ENCODE data around the gene MMADHC.

MMADHC gene

DNA sequence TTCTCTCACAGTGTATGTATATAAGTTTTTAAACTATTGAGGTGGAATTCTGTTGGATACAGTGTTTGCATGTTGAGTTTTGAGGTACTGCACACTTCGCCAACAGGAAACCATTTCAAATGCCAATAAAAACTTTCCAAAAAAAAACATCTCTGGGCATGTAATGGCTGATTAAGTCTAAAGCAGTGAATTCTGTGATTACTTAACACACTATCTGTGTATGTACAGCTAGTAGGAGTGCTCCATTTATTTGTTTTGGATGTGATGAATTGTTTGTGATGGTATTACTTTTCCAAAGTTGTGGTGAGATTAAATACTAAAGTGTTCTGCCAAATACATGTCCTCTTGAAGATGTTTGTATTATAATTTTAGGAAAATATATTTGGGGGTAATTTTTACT, 31.1 kb downstream of the MMADHC start:
- no peak for DNase-seq (ENCODE audit: low read depth)

- DNase-seq (ENCODE audit: low read depth): no peak
These were observed 34.7 kb downstream of the MMADHC start for GRCh38 chr2:149552830-149553229.

GRCh38 chr2:149552226-149552625, 35.3 kb downstream of the MMADHC start:
- no peak for DNase-seq (ENCODE audit: low read depth)

DNA sequence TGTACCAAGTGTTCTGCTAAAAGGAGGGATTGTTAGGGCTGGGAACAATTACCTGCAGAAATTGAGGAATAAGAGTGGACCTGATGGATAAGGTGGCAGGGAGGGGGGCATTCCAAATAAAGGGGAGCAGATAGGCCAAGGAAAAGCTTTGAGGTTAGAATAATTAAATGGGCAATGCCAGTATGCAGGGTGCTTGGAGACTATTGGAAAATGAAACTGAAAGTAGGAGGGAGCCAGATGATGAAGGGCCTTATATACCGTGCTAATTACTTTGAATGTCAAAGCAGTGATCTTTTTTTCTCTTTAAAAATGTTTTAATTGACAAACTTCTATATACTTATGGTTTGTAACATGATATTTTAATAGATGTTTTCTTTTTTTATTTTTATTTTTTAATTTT, 42.9 kb downstream of the MMADHC start:
- DNase-seq (ENCODE audit: low read depth): no peak

GRCh38 chr2:149543845-149544244, 43.7 kb downstream of the MMADHC start:
- no peak for DNase-seq (ENCODE audit: low read depth)

- DNase-seq (ENCODE audit: low read depth): no peak
These were observed 47.4 kb downstream of the MMADHC start for GRCh38 chr2:149540138-149540537.

DNA sequence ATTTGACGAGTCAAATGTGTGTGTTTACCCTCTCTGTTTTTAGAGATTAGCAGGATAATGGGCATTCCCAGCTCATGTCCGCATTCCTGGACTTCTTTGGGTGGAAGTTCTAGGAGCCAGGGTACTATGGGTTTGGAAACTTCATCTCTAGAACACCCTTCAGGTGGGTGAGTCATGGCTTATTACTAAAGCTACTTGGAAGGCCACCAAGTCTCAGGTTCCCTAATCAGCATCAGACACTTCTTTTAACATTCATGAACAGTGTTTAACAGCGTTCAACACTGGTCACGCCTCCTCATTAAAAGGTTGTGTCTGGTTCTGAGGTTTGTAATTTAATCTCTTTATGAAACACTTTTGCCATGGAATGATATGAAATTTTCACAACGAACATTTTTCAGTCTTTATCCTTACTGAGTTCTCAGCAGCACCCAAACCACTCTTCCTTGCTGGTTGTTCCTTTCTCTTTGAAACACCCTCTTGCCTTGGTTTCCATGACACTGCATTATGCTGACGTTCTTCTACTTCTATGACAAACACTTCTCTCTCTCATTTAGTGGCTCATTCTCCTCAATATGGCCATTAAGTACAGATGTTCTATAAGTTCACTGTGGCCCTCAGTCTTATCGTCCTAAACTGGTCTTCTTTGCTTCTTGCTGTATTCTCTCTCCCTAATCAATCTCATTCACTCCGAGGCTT, 49.3 kb downstream of the MMADHC start:
- DNase-seq (ENCODE audit: low read depth): no peak

DNA sequence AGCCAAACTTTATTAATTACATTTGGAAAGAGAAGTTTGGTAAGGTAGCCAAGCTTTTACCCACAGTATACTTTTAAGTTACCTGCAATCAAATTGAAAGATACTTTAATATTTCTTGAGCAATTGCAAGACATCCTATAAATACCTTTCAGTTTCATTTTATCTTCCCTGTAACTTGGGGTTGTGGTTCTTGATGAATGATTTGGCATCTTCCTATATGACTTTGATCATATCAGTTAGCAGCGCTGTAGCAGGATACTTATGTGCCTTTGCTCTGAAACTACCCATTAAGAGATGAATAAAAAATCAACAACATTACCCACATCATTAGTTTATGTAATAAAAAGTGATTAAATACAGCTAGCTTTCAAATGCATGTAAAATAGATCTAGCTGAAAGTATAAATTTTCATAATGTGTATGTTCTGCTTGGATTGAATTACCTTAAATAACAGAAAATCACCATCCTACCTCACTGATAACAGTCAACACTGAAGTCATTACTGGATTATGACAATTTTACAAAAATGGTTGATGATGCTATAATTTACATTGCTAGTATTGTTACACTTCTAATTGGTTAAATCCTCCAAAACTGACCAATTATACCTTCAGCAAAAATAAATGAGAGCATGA, 50.4 kb downstream of the MMADHC start:
- DNase-seq (ENCODE audit: low read depth): no peak

DNA sequence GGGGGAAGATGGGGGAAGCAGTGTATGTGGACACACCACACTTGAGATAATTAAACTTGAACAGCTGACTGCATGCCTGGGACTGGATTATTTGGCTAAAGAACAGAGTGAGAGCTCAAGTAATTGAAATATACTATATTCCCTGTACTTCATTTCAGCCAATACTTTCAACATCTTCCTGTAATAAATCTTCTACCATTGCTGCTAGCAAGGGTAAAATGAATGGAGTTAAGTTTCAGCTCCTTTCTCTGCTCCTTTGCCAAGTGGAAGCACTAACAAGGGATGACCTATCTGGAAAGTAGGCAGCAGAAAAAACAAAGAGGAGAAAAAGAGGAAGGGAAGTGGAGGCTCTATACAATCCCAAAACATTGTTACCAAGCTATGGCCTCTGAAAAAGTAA, 50.9 kb downstream of the MMADHC start:
- no peak for DNase-seq (ENCODE audit: low read depth)

DNA sequence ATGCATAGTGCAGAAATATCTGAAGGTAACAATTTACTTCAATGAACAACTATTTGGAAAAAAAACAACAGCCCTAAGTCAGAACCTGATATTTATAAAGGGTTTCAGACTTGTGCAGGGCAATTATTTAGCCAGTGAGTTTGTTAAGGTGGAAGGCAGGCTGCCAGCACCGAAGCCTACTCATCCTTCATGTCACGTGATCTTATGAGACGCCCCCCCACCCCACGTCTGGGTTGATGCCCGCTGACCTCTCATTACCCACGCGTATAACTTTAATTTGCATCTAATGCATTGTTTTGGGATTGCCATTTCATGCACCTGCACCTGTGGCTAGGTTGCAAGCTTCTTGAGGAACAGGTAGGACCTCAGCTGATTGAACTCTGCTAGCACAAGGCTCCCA, 52.9 kb downstream of the MMADHC start:
- DNase-seq (ENCODE audit: low read depth): no peak

- DNase-seq (ENCODE audit: low read depth): no peak
These were observed 58.6 kb downstream of the MMADHC start for GRCh38 chr2:149528983-149529382.

DNA sequence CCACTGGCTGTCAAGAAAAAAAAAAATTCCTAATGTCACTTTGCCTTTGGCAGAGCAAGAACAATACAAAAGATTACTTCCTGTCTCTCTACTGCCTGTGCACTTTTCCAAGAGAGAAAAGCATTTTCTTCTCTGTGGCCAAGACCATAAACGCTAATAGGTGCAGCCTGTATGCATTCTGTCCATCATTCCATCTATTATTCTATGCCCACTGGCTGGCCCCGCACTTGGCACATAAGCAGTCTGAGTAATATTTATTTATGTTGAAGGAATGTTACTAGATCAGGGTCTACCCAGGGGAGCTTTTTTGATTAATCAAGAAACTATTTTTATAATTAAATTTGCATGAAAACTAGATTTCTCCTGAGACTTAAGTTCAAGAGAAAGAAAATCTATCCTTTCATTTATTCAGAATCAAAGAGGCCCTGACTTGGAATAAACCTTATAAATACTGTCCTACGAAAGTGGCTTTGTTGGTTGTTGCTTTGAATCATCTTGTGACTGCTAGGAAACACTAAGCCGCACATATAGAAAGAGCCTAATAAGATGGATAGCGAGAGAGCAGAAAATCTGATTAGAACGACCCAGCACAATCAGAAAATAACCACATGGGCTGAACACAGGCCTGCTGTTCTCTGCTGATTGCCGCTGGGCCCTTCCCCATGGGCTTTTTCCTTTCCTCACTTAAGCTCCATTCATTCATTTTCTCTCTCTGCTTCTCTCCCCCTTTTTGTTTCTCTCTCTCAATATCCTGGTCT, 59.4 kb downstream of the MMADHC start:
- DNase-seq (ENCODE audit: low read depth): no peak

DNA sequence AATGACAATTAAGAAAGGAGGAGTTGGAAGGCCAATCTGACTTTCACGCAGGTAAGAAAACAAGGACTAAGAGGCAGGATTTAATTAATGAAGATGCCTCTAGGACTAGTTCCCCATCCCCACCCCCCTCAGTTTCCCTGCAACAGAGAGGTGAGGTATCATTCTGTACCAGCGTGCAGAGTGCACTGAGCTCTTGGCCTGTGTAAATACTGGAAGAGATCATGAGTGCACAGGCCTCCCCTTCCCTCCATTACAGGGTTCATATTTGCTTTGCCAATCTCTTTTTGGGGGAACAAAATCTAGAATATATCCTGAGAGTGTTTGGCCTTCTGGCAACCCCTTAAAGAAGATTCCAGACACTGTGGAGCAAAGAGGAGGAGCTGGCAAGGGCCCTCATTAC, 60.9 kb downstream of the MMADHC start:
- no peak for DNase-seq (ENCODE audit: low read depth)

- DNase-seq (ENCODE audit: low read depth): no peak
These were observed 62.3 kb downstream of the MMADHC start for GRCh38 chr2:149525323-149525722.
